Osteoblast (primary cell): ENCODE measurements around the gene IFIT1. TPM values are rescaled to one million over a fixed set of nuclear protein-coding genes. Genes with fewer than 3 reads are reported as not detected.

Source experiments
- DNase-seq: peaks from one replicate; pipeline ENCODE4 v3.0.0; 2011; ENCODE audit warnings: low spot score, mixed read lengths; ENCODE audit not compliant: insufficient read length; ENCODE audit errors: missing footprints
- H2AFZ ChIP-seq: 2 replicates; pipeline ENCODE4 v1.6.0; 2011; ENCODE audit warnings: mild to moderate bottlenecking, low read length
- H3K27ac ChIP-seq: 2 replicates; pipeline ENCODE4 v1.5.1; 2011; ENCODE audit warnings: mild to moderate bottlenecking, low read depth, low read length, moderate library complexity
- H3K27me3 ChIP-seq: 2 replicates; pipeline ENCODE4 v1.6.0; 2012; ENCODE audit warnings: mild to moderate bottlenecking, control low read depth, inconsistent platforms, low read length, moderate library complexity; ENCODE audit not compliant: insufficient read depth
- H3K36me3 ChIP-seq: 2 replicates; pipeline ENCODE4 v1.5.1; 2011; ENCODE audit warnings: mild to moderate bottlenecking, low read length, control low read depth, moderate library complexity; ENCODE audit not compliant: insufficient read depth
- H3K4me1 ChIP-seq: 2 replicates; pipeline ENCODE4 v1.5.1; 2011; ENCODE audit warnings: mild to moderate bottlenecking, low read length, control low read depth, moderate library complexity; ENCODE audit not compliant: insufficient read depth
- H3K4me2 ChIP-seq: 2 replicates; pipeline ENCODE4 v1.6.0; 2011; ENCODE audit warnings: mild to moderate bottlenecking, low read length; ENCODE audit not compliant: insufficient read depth
- H3K4me3 ChIP-seq: fragments of 200-600 bp; sonication (generic); 3 replicates; pipeline ENCODE4 v1.5.1; 2012; ENCODE audit warnings: mild to moderate bottlenecking, low read length, inconsistent platforms; ENCODE audit not compliant: insufficient read depth
- H3K79me2 ChIP-seq: 2 replicates; pipeline ENCODE4 v1.6.0; 2012; ENCODE audit warnings: mild to moderate bottlenecking, low read length, control low read depth, inconsistent platforms; ENCODE audit not compliant: insufficient read depth
- H3K9me3 ChIP-seq: 2 replicates; pipeline ENCODE4 v1.5.1; 2011; ENCODE audit warnings: low read depth, low read length, control low read depth
- H4K20me1 ChIP-seq: 2 replicates; pipeline ENCODE4 v1.6.0; 2012; ENCODE audit warnings: mild to moderate bottlenecking, low read length, control low read depth; ENCODE audit not compliant: insufficient read depth
- CTCF ChIP-seq: IDR thresholded peaks from 2 replicates; pipeline ENCODE4 v1.5.1; 2011; ENCODE audit warnings: mild to moderate bottlenecking, low read depth, low read length, moderate library complexity; ENCODE audit errors: extremely low read depth
- total RNA-seq: library from RNA; depleted of rRNA; stranded (reverse); fragments of >200 nt; gene quantifications from 2 replicates; pipeline ENCODE4 v1.2.3, GENCODE V29; 2012

IFIT1 gene
- total RNA-seq, 1 donor: 34.4 TPM

- Histone ChIP-seq H3K27ac (no peak within 1 kb of the TSS), H3K4me1 (peaks cover 17% of the 10 kb centered on the region), H3K27me3 (no peaks in the 10 kb centered on the region), H3K9me3 (no peaks in the 10 kb centered on the region), H2AFZ (no peak within 1 kb of the TSS), H3K4me3 (no peak within 1 kb of the TSS), H3K79me2 (no peaks in the 10 kb centered on the region), H3K36me3 (no peaks in the 10 kb centered on the region), H4K20me1 (no peaks in the 10 kb centered on the region), H3K4me2 (no peak within 1 kb of the TSS)
- no peak for DNase-seq
- TF ChIP-seq CTCF: no peak
Measured at GRCh38 chr10:89377705-89378637, 14.5 kb upstream of the IFIT1 start, which contains the start of gene IFIT1B. TSS of gene IFIT1B (plus strand) at chr10:89378056. CDS start at chr10:89378136, 80 bp downstream.

- no peak overlapping the region for H3K27ac ChIP-seq
- H3K79me2 ChIP-seq: no peaks in the 10 kb centered on the region
- no peak overlapping the region for H3K4me2 ChIP-seq
- DNase-seq: no peak
- H3K4me3 ChIP-seq: no peak overlapping the region
- H3K9me3 ChIP-seq: no peaks in the 10 kb centered on the region
- no peaks in the 10 kb centered on the region for H3K27me3 ChIP-seq
- H2AFZ ChIP-seq: no peak overlapping the region
- no peaks in the 10 kb centered on the region for H3K36me3 ChIP-seq
- H4K20me1 ChIP-seq: no peaks in the 10 kb centered on the region
- H3K4me1 ChIP-seq: peaks cover 8% of the 10 kb centered on the region
- no peak for TF ChIP-seq CTCF
Measured at GRCh38 chr10:89379103-89379502, 13.3 kb upstream of the IFIT1 start.

- no peak overlapping the region for H3K27ac ChIP-seq
- no peaks in the 10 kb centered on the region for H3K4me1 ChIP-seq
- no peak for DNase-seq
- no peaks in the 10 kb centered on the region for H3K36me3 ChIP-seq
- TF ChIP-seq CTCF: no peak
- H3K4me3 ChIP-seq: no peak overlapping the region
- H3K4me2 ChIP-seq: no peak overlapping the region
- H3K27me3 ChIP-seq: no peaks in the 10 kb centered on the region
- H3K9me3 ChIP-seq: no peaks in the 10 kb centered on the region
- H4K20me1 ChIP-seq: no peaks in the 10 kb centered on the region
- no peak overlapping the region for H2AFZ ChIP-seq
- H3K79me2 ChIP-seq: no peaks in the 10 kb centered on the region
Measured at GRCh38 chr10:89382757-89383156, 9.7 kb upstream of the IFIT1 start.

- no peak for DNase-seq
- Histone ChIP-seq H3K79me2 (no peaks in the 10 kb centered on the region), H2AFZ (no peak overlapping the region), H4K20me1 (no peaks in the 10 kb centered on the region), H3K27ac (no peak overlapping the region), H3K4me3 (no peak overlapping the region), H3K9me3 (no peaks in the 10 kb centered on the region), H3K4me1 (no peaks in the 10 kb centered on the region), H3K36me3 (no peaks in the 10 kb centered on the region), H3K27me3 (no peaks in the 10 kb centered on the region), H3K4me2 (no peak overlapping the region)
- no peak for TF ChIP-seq CTCF
Measured at GRCh38 chr10:89384474-89385340, 7.7 kb upstream of the IFIT1 start.
